Keratinocyte (primary cell): ENCODE measurements around the gene C7orf57. TPM values are rescaled to one million over a fixed set of nuclear protein-coding genes. Genes with fewer than 3 reads are reported as not detected.

Source experiments
- DNase-seq: peaks from one replicate; pipeline ENCODE4 v3.0.0-alpha.2; 2011; ENCODE audit warnings: low read depth, missing footprints, low spot score
- FAIRE-seq: peaks from 2 replicates; lab custom pipeline; 2011; peaks lifted over from hg19 to GRCh38; lab: Jason Lieb, UNC
- H2AFZ ChIP-seq: 2 replicates; pipeline ENCODE4 v1.6.0; 2012; ENCODE audit warnings: low read length, control low read depth, inconsistent platforms; ENCODE audit not compliant: control insufficient read depth
- H3K27ac ChIP-seq: 2 replicates; pipeline ENCODE4 v1.5.1; 2011; ENCODE audit warnings: low read length; ENCODE audit not compliant: control insufficient read depth, insufficient read depth
- H3K27me3 ChIP-seq: 3 replicates; pipeline ENCODE4 v1.6.0; 2011; ENCODE audit warnings: low read length; ENCODE audit not compliant: control insufficient read depth, insufficient read depth; ENCODE audit errors: extremely low read depth
- H3K36me3 ChIP-seq, 2 experiments: 2 replicates in 1 of 2; 3 replicates in 1 of 2; pipeline ENCODE4 v1.5.1; 2011; ENCODE audit warnings: low read length in 2 of 2, mild to moderate bottlenecking in 1 of 2; ENCODE audit not compliant: control insufficient read depth in 2 of 2, insufficient read depth in 2 of 2; ENCODE audit errors: extremely low read depth in 1 of 2
- H3K4me1 ChIP-seq: 3 replicates; pipeline ENCODE4 v1.5.1; 2011; ENCODE audit warnings: low read length; ENCODE audit not compliant: control insufficient read depth, insufficient read depth; ENCODE audit errors: extremely low read depth
- H3K4me2 ChIP-seq: 3 replicates; pipeline ENCODE4 v1.6.0; 2011; ENCODE audit warnings: low read depth, low read length; ENCODE audit not compliant: control insufficient read depth, insufficient read depth; ENCODE audit errors: extremely low read depth
- H3K4me3 ChIP-seq, 3 experiments: fragments of 200-600 bp in 1 of 3; sonication (generic) in 1 of 3; 2 replicates in 2 of 3; 3 replicates in 1 of 3; pipeline ENCODE4 v1.5.1; 2011 to 2016; ENCODE audit warnings: low read length in 3 of 3, mild to moderate bottlenecking in 3 of 3, control low read depth in 2 of 3, inconsistent platforms in 1 of 3, low read depth in 1 of 3, mixed read lengths in 1 of 3, mixed run types in 1 of 3, moderate library complexity in 1 of 3; ENCODE audit not compliant: control insufficient read depth in 2 of 3, insufficient read depth in 2 of 3; ENCODE audit errors: extremely low read depth in 1 of 3
- H3K79me2 ChIP-seq: 2 replicates; pipeline ENCODE4 v1.6.0; 2012; ENCODE audit warnings: low read length; ENCODE audit not compliant: control insufficient read depth, insufficient read depth
- H3K9ac ChIP-seq: 3 replicates; pipeline ENCODE4 v1.6.0; 2011; ENCODE audit warnings: low read length; ENCODE audit not compliant: control insufficient read depth, insufficient read depth; ENCODE audit errors: extremely low read depth
- H3K9me1 ChIP-seq: 3 replicates; pipeline ENCODE4 v1.6.0; 2011; ENCODE audit warnings: low read length; ENCODE audit not compliant: control insufficient read depth, insufficient read depth; ENCODE audit errors: extremely low read depth
- H3K9me3 ChIP-seq: 2 replicates; pipeline ENCODE4 v1.5.1; 2012; ENCODE audit warnings: low read depth, low read length; ENCODE audit not compliant: control insufficient read depth
- H4K20me1 ChIP-seq: 3 replicates; pipeline ENCODE4 v1.6.0; 2011; ENCODE audit warnings: low read length; ENCODE audit not compliant: control insufficient read depth, insufficient read depth; ENCODE audit errors: extremely low read depth
- EZH2 ChIP-seq: IDR thresholded peaks from one replicate; pipeline ENCODE4 v1.6.1; 2012; ENCODE audit warnings: inconsistent platforms, mild to moderate bottlenecking, low read length, moderate library complexity
- dilution Hi-C: fragments of 300-500 bp; cut with MboI; formaldehyde crosslinking; loops from one replicate; pipeline ENCODE4 v1.7.0; 2020; ENCODE audit warnings: low sequenced_read_pairs; ENCODE audit not compliant: extremely low pct_ligation_motif_present
- polyA plus RNA-seq, 5 experiments: library from polyadenylated mRNA; depleted of rRNA in 3 of 5; stranded (reverse) in 3 of 5; stranded (forward) in 1 of 5; unstranded in 1 of 5; fragments of >200 nt; gene quantifications; 1 replicate in 1 of 5; 2 replicates in 3 of 5; 3 replicates in 1 of 5; pipeline versions ENCODE4 v1.2.1 to v1.2.3, GENCODE V29; 2011 to 2012; ENCODE audit warnings: missing spikeins in 2 of 5, low read depth in 1 of 5, low replicate concordance in 1 of 5
- TF ChIP-seq, protein P1 (sequence below), 3 experiments: IDR thresholded peaks in 1 of 3; conservative IDR thresholded peaks in 1 of 3; optimal IDR thresholded peaks in 1 of 3; 2 replicates in 2 of 3; 3 replicates in 1 of 3; pipeline versions ENCODE3 to v1.5.1; 2011; ENCODE audit warnings: low read length in 3 of 3, mild to moderate bottlenecking in 3 of 3, moderate library complexity in 2 of 3, control low read depth in 1 of 3, inconsistent platforms in 1 of 3; ENCODE audit not compliant: insufficient read depth in 2 of 3; ENCODE audit errors: extremely low read depth in 1 of 3

Gene C7orf57
- polyA plus RNA-seq, 1 donor (not counting 4 experiments of a cell fraction or from before 2014, with no cell fraction given): 0.60 TPM

DNA sequence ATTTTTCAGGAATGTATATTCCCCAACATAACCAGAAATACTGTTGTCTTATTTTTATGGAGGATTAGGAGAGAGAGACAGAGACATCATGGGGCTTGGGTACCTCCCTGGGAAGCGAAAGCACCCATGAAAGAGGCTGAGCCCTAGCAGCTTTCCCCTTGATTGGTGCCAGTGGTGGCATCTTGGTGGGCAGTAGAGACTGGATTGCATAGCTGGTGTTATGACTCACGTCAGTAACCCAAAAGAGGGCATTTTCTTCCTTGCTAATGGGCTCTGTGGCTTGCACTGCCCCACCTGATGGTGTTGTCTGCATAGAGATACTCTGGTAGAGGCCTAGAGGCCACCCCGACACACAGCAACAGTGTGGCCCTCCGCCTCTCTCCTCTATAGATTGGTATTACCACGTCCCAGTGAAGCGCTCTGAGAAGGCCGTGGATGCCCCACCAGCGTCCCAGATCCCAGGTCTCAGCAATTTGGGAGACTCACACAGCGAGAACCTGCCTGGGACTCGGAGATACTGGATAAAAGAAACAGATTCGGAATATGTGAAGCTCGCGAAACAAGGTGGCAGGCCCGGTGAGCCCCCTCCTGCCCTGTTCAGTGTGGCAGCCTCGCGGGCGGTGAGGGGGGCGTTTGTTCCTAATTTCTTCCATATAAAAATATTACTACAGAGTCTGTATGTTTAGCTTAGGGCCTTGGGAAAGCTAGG is 5.8 kb downstream of the C7orf57 start:
- Histone ChIP-seq H3K9ac (peak overlapping the region; percentile 12), H3K27ac (peak overlapping the region; percentile 73), H4K20me1 (no peaks in the 10 kb centered on the region), H3K4me3 (no peak overlapping the region), H3K9me1 (no peaks in the 10 kb centered on the region), H3K79me2 (no peaks in the 10 kb centered on the region), H3K27me3 (peaks cover 1% of the 10 kb centered on the region), H2AFZ (no peak overlapping the region), H3K4me2 (peak overlapping the region; percentile 78), H3K4me1 (peaks cover 32% of the 10 kb centered on the region), H3K9me3 (no peaks in the 10 kb centered on the region), H3K36me3 (no peaks in the 10 kb centered on the region)
- no peak for TF ChIP-seq EZH2
- TF ChIP-seq, protein P1, sequence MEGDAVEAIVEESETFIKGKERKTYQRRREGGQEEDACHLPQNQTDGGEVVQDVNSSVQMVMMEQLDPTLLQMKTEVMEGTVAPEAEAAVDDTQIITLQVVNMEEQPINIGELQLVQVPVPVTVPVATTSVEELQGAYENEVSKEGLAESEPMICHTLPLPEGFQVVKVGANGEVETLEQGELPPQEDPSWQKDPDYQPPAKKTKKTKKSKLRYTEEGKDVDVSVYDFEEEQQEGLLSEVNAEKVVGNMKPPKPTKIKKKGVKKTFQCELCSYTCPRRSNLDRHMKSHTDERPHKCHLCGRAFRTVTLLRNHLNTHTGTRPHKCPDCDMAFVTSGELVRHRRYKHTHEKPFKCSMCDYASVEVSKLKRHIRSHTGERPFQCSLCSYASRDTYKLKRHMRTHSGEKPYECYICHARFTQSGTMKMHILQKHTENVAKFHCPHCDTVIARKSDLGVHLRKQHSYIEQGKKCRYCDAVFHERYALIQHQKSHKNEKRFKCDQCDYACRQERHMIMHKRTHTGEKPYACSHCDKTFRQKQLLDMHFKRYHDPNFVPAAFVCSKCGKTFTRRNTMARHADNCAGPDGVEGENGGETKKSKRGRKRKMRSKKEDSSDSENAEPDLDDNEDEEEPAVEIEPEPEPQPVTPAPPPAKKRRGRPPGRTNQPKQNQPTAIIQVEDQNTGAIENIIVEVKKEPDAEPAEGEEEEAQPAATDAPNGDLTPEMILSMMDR (optimal IDR thresholded peaks at IDR 0.05 in 1 of 3, IDR thresholded peaks at IDR 0.05 in 1 of 3, conservative IDR thresholded peaks at IDR 0.05 in 1 of 3; ENCODE audit: extremely low read depth in 1 of 3, insufficient read depth in 2 of 3, low read length in 3 of 3): no peak
- dilution Hi-C loops: no loop called here
- FAIRE-seq (no peak), DNase-seq (no peak)

DNA sequence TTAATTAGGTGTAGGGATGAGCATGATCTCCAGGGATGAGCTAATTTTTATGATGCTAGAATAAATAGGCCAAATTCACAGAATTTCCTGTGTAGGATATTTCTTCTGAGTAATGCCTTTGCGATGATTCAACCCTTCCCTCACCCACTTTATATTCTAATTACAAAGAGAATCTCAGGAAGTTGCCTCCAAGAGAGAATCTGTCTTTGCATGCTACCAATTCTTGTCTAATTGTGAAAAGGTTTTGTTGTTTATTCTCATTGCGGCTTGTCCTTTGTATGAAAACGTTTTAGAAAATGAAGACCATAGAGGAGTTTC is 6.3 kb downstream of the C7orf57 start:
- Histone ChIP-seq H2AFZ (peak overlapping the region; percentile 73), H3K9ac (peak overlapping the region; percentile 39), H3K4me2 (peak overlapping the region; percentile 78), H3K27me3 (no peaks in the 10 kb centered on the region), H4K20me1 (no peaks in the 10 kb centered on the region), H3K27ac (peak overlapping the region; percentile 73), H3K79me2 (no peaks in the 10 kb centered on the region), H3K4me1 (peaks cover 32% of the 10 kb centered on the region), H3K36me3 (no peaks in the 10 kb centered on the region), H3K4me3 (peak overlapping the region in 2 of 3 experiments; percentile 25), H3K9me1 (no peaks in the 10 kb centered on the region), H3K9me3 (no peaks in the 10 kb centered on the region)
- peak; percentile 41 for FAIRE-seq
- dilution Hi-C loops: no loop called here
- peak; percentile 35 for DNase-seq
- TF ChIP-seq, protein P1 (optimal IDR thresholded peaks at IDR 0.05 in 1 of 3, IDR thresholded peaks at IDR 0.05 in 1 of 3, conservative IDR thresholded peaks at IDR 0.05 in 1 of 3; ENCODE audit: extremely low read depth in 1 of 3, insufficient read depth in 2 of 3, low read length in 3 of 3): no peak
- TF ChIP-seq EZH2: no peak
